Measurements from ENCODE around the gene KRT74.

DNA sequence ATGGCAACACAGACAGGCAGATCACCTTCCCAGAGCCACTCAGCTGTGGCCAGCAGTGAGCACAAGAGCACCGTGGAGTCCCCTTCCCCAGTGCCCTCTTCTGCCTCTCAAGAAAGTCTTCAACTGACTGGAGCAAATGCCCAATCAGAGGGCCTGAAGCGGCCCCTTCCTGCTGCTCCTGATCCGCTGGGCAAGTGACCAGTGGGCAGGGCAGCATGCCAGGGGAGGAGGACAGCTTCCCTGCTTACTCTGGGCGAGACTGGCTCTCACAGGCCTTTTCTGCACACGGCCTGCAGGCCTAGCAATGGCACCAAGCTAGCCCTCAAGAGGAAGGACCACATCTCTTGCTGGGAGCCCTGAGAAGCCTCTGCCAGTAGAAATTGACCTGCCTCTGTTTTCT lies 21.6 kb downstream of the KRT74 start:
- TF ChIP-seq, protein P1, sequence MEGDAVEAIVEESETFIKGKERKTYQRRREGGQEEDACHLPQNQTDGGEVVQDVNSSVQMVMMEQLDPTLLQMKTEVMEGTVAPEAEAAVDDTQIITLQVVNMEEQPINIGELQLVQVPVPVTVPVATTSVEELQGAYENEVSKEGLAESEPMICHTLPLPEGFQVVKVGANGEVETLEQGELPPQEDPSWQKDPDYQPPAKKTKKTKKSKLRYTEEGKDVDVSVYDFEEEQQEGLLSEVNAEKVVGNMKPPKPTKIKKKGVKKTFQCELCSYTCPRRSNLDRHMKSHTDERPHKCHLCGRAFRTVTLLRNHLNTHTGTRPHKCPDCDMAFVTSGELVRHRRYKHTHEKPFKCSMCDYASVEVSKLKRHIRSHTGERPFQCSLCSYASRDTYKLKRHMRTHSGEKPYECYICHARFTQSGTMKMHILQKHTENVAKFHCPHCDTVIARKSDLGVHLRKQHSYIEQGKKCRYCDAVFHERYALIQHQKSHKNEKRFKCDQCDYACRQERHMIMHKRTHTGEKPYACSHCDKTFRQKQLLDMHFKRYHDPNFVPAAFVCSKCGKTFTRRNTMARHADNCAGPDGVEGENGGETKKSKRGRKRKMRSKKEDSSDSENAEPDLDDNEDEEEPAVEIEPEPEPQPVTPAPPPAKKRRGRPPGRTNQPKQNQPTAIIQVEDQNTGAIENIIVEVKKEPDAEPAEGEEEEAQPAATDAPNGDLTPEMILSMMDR (IDR thresholded peaks at IDR 0.05): no peak
- TF ChIP-seq POLR2A (IDR thresholded peaks at IDR 0.05): no peak

All from Peyer's patch (tissue), 4 donors.